HEK293 (cell line): ENCODE results near the gene PLA2G1B.

ENCODE experiments used
- CTCF ChIA-PET: fragments of 350-600 bp; formaldehyde crosslinking; extraction: SDS; loops from one replicate; lab custom pipeline; 2021; ENCODE audit warnings: antibody characterized with exemption; lab: Yijun Ruan, JAX
- POLR2A ChIA-PET: fragments of 300-600 bp; formaldehyde crosslinking; extraction: SDS; loops from one replicate; lab custom pipeline; 2020; ENCODE audit warnings: antibody characterized with exemption, inconsistent platforms; lab: Yijun Ruan, JAX
- H3K27ac ChIP-seq: fragments of 200-500 bp; sonication (Bioruptor generic); 2 replicates; pipeline ENCODE4 v1.5.1; 2014; ENCODE audit warnings: low read depth, low read length, control low read depth, inconsistent platforms; ENCODE audit errors: extremely low read depth
- H3K36me3 ChIP-seq, 2 experiments: fragments of 200-500 bp in 1 of 2; sonication (Bioruptor generic) in 1 of 2; 1 replicate in 1 of 2; 2 replicates in 1 of 2; pipeline ENCODE4 v1.5.1; 2014 to 2017; ENCODE audit warnings: inconsistent platforms in 2 of 2, low read length in 2 of 2; ENCODE audit not compliant: control insufficient read depth in 2 of 2, insufficient read depth in 1 of 2
- H3K4me1 ChIP-seq: fragments of 200-500 bp; sonication (Bioruptor generic); 2 replicates; pipeline ENCODE4 v1.5.1; 2014; ENCODE audit warnings: mild to moderate bottlenecking, low read length, inconsistent platforms; ENCODE audit not compliant: control insufficient read depth, insufficient read depth
- H3K4me3 ChIP-seq: 2 replicates; pipeline ENCODE4 v1.5.1; 2011; ENCODE audit warnings: low read depth, mild to moderate bottlenecking, control low read depth, low read length, moderate library complexity
- H3K9me3 ChIP-seq: fragments of 200-500 bp; sonication (Bioruptor generic); 2 replicates; pipeline ENCODE4 v1.5.1; 2014; ENCODE audit warnings: low read depth, low read length, inconsistent platforms; ENCODE audit not compliant: control insufficient read depth, insufficient read depth
- IKZF3 ChIP-seq: fragments of 450-650 bp; IDR thresholded peaks from 2 replicates; pipeline ENCODE4 v1.5.0; 2018; ENCODE audit warnings: missing biosample characterization, mild to moderate bottlenecking, missing genetic modification characterization, moderate library complexity
- OSR2 ChIP-seq: fragments of 450-650 bp; formaldehyde crosslinking; IDR thresholded peaks from 2 replicates; pipeline ENCODE4 v1.5.1; 2016; ENCODE audit warnings: missing biosample characterization, missing genetic modification characterization
- PRDM6 ChIP-seq: fragments of 450-650 bp; formaldehyde crosslinking; IDR thresholded peaks from 2 replicates; pipeline ENCODE4 v1.5.1; 2017; ENCODE audit warnings: missing biosample characterization, missing genetic modification characterization
- SP7 ChIP-seq: fragments of 450-650 bp; formaldehyde crosslinking; IDR thresholded peaks from 2 replicates; pipeline ENCODE4 v1.5.1; 2016; ENCODE audit warnings: missing biosample characterization, missing genetic modification characterization
- ZBTB7A ChIP-seq: fragments of 450-650 bp; formaldehyde crosslinking; IDR thresholded peaks from 2 replicates; pipeline ENCODE4 v1.5.1; 2016; ENCODE audit warnings: low read depth, missing biosample characterization, missing genetic modification characterization
- ZFP3 ChIP-seq: fragments of 450-650 bp; formaldehyde crosslinking; IDR thresholded peaks from 2 replicates; pipeline ENCODE4 v1.5.1; 2016; ENCODE audit warnings: low read depth, missing biosample characterization, missing genetic modification characterization
- ZNF121 ChIP-seq: fragments of 450-650 bp; formaldehyde crosslinking; IDR thresholded peaks from 2 replicates; pipeline ENCODE4 v1.5.1; 2016; ENCODE audit warnings: missing biosample characterization, missing genetic modification characterization
- ZNF148 ChIP-seq: fragments of 450-650 bp; formaldehyde crosslinking; IDR thresholded peaks from 2 replicates; pipeline ENCODE4 v1.5.0; 2017; ENCODE audit warnings: missing biosample characterization, missing genetic modification characterization, borderline replicate concordance
- ZNF18 ChIP-seq: fragments of 450-650 bp; formaldehyde crosslinking; IDR thresholded peaks from 2 replicates; pipeline ENCODE4 v1.5.1; 2016; ENCODE audit warnings: missing biosample characterization, missing genetic modification characterization
- ZNF211 ChIP-seq: fragments of 450-650 bp; formaldehyde crosslinking; IDR thresholded peaks from 2 replicates; pipeline ENCODE4 v1.5.1; 2016; ENCODE audit warnings: low read depth, missing biosample characterization, missing genetic modification characterization
- ZNF23 ChIP-seq: fragments of 450-650 bp; formaldehyde crosslinking; IDR thresholded peaks from 2 replicates; pipeline ENCODE4 v1.5.1; 2016; ENCODE audit warnings: missing biosample characterization, missing genetic modification characterization, borderline replicate concordance
- ZNF24 ChIP-seq: fragments of 450-650 bp; formaldehyde crosslinking; IDR thresholded peaks from 2 replicates; pipeline ENCODE4 v1.5.1; 2016; ENCODE audit warnings: missing biosample characterization, missing genetic modification characterization
- ZNF292 ChIP-seq: fragments of 450-650 bp; formaldehyde crosslinking; IDR thresholded peaks from 2 replicates; pipeline ENCODE4 v1.5.1; 2016; ENCODE audit warnings: low read depth, missing biosample characterization, missing genetic modification characterization, borderline replicate concordance
- ZNF335 ChIP-seq: fragments of 450-650 bp; formaldehyde crosslinking; conservative IDR thresholded peaks from 2 replicates; pipeline ENCODE4 v1.5.1; 2016; ENCODE audit warnings: missing biosample characterization, missing genetic modification characterization
- ZNF416 ChIP-seq: fragments of 450-650 bp; formaldehyde crosslinking; IDR thresholded peaks from 2 replicates; pipeline ENCODE4 v1.5.1; 2016; ENCODE audit warnings: missing biosample characterization, missing genetic modification characterization
- ZNF510 ChIP-seq: fragments of 450-650 bp; formaldehyde crosslinking; IDR thresholded peaks from 2 replicates; pipeline ENCODE4 v1.5.1; 2018; ENCODE audit warnings: mild to moderate bottlenecking, missing genetic modification characterization, missing biosample characterization; ENCODE audit not compliant: insufficient replicate concordance
- ZNF548 ChIP-seq: fragments of 450-650 bp; formaldehyde crosslinking; IDR thresholded peaks from 2 replicates; pipeline ENCODE4 v1.5.1; 2016; ENCODE audit warnings: missing biosample characterization, missing genetic modification characterization
- ZNF549 ChIP-seq: fragments of 450-650 bp; IDR thresholded peaks from 2 replicates; pipeline ENCODE4 v1.5.1; 2018; ENCODE audit warnings: missing biosample characterization, missing genetic modification characterization, mild to moderate bottlenecking, inconsistent platforms, moderate library complexity
- ZNF600 ChIP-seq: fragments of 450-650 bp; formaldehyde crosslinking; IDR thresholded peaks from 2 replicates; pipeline ENCODE4 v1.5.1; 2016; ENCODE audit warnings: missing biosample characterization, missing genetic modification characterization
- ZNF701 ChIP-seq: fragments of 450-650 bp; formaldehyde crosslinking; IDR thresholded peaks from 2 replicates; pipeline ENCODE4 v1.5.1; 2016; ENCODE audit warnings: missing biosample characterization, missing genetic modification characterization
- ZSCAN23 ChIP-seq: fragments of 450-650 bp; formaldehyde crosslinking; IDR thresholded peaks from 2 replicates; pipeline ENCODE4 v1.5.1; 2016; ENCODE audit warnings: missing biosample characterization, missing genetic modification characterization

PLA2G1B gene

GRCh38 chr12:120290609-120291305 is 36.8 kb downstream of the PLA2G1B start:
- POLR2A ChIA-PET, result interaction anchor here (0.5 to 5.2 kb wide), 44 partner anchors 8 to 302 kb away, joined by 3 to 194 read pairs (median 6); partner anchors contain the start of genes BICDL1, POP5, PXN and RAB35
- H3K4me3 ChIP-seq, result peak overlapping the region; percentile 29

GRCh38 chr12:120287491-120287890 is 40.1 kb downstream of the PLA2G1B start:
- POLR2A ChIA-PET, result interaction anchor here (1.0 to 1.7 kb wide), 3 partner anchors 22 to 87 kb away, joined by 3 to 16 read pairs (median 6); partner anchors contain the start of genes PXN and RPLP0
- TF ChIP-seq ZNF549 (tag by site-specific recombination), result no peak
- TF ChIP-seq ZNF292 (tag by site-specific recombination), result no peak
- no peak for TF ChIP-seq ZNF121 (tag by site-specific recombination)
- TF ChIP-seq ZNF211 (tag by site-specific recombination), result no peak
- TF ChIP-seq ZSCAN23, result no peak
- TF ChIP-seq ZNF548, result no peak
- no peak for TF ChIP-seq ZNF148 (tag by site-specific recombination)
- TF ChIP-seq PRDM6 (tag by site-specific recombination), result no peak
- TF ChIP-seq ZNF23, result no peak
- TF ChIP-seq ZNF416 (tag by site-specific recombination), result no peak
- no peak for TF ChIP-seq ZNF600
- TF ChIP-seq ZBTB7A (tag by site-specific recombination), result no peak
- no peak for TF ChIP-seq ZNF18 (tag by site-specific recombination)
- no peak for TF ChIP-seq ZNF510 (tag by site-specific recombination)
- TF ChIP-seq ZNF701 (tag by site-specific recombination), result no peak
- no peak for TF ChIP-seq ZNF24 (tag by site-specific recombination)

More at GRCh38 chr12:120290609-120291305, 36.8 kb downstream of the PLA2G1B start:
- Histone ChIP-seq H3K9me3 (no peaks in the 10 kb centered on the region), H3K36me3 (no peaks in the 10 kb centered on the region), H3K27ac (peak overlapping the region; percentile 2; the same call in 1 of the 2 replicates), H3K4me1 (no peaks in the 10 kb centered on the region)
- 0 out of 2 replicates have a peak, but pooled peaks have one; percentile 1 for TF ChIP-seq ZFP3 (tag by site-specific recombination)
- TF ChIP-seq ZNF335 (tag by site-specific recombination), result peak; percentile 92
- TF ChIP-seq OSR2 (tag by site-specific recombination), result 0 out of 2 replicates have a peak, but pooled peaks have one; percentile 7
- TF ChIP-seq ZNF18 (tag by site-specific recombination), result peak; percentile 91
- 0 out of 2 replicates have a peak, but pooled peaks have one; percentile 10 for TF ChIP-seq IKZF3 (tag by site-specific recombination)
- no peak for TF ChIP-seq SP7
- TF ChIP-seq PRDM6 (tag by site-specific recombination), result no peak
- CTCF ChIA-PET, result interaction anchor here (0.6 to 5.5 kb wide), 10 partner anchors 9 to 162 kb away, joined by 3 to 67 read pairs (median 3); partner anchors contain the start of genes PXN and SIRT4

More at GRCh38 chr12:120287491-120287890, 40.1 kb downstream of the PLA2G1B start:
- Histone ChIP-seq H3K4me1 (no peaks in the 10 kb centered on the region), H3K27ac (no peak overlapping the region), H3K9me3 (no peaks in the 10 kb centered on the region), H3K36me3 (no peaks in the 10 kb centered on the region), H3K4me3 (no peak overlapping the region)
- CTCF ChIA-PET, result interaction anchor here (0.7 to 2.5 kb wide), 4 partner anchors 9 to 88 kb away, joined by 3 to 21 read pairs (median 8); partner anchors contain the start of gene PXN
